Coronary artery (tissue), 2 donors: ENCODE results near the gene PXDN.

Experiments
- DNase-seq: peaks from one replicate; pipeline ENCODE4 v3.0.0-alpha.2; 2017; ENCODE audit warnings: low spot score
- H3K27ac ChIP-seq, 2 donors: fragments of 200-600 bp; sonication (generic); one replicate each; pipeline ENCODE4 v1.5.1; 2016 to 2019
- H3K4me3 ChIP-seq: fragments of 200-600 bp; sonication (generic); 2 replicates; pipeline ENCODE4 v1.5.1; 2016; ENCODE audit warnings: mild to moderate bottlenecking, moderate library complexity
- TF ChIP-seq, protein P1 (sequence below): fragments of 200-600 bp; sonication (generic); IDR thresholded peaks from one replicate; pipeline ENCODE4 v1.5.1; 2019; ENCODE audit warnings: antibody characterized with exemption

PXDN gene

DNA sequence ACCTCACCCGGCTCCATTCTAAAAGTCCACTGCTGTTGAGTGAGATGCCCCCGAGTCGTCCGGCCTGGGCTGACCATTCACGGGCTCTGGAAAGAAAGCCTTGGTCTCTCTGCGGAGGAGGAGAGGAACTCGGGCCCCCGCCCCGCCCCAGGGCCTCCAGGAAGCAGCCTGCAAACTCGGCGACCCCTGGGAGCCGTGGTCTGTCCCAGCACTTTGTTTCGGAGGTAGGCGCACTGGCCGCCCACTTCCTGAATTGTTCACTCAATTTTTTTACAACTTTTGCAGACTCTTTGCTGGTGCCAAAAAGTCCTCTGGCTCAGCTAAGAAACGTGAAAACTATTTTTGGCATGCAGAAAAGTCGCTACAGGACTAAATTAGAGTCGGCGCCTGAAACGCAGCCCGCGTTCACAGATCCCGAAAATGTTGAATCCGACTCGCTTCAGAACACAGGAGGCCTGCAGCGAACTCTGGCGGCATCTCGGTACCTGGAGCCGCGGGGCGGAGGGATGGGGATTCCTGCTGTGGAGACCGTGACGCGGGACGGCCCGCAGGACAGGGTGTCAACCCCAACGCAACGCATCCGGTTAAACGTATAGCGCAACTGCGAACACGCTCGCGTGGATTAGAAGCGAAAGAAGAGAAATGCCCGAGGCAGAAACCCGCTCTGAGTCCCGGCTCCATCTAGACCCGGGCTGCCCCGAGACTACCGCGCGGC lies 1.5 kb downstream of the PXDN start:
- Histone ChIP-seq H3K27ac (peak overlapping the region; percentile 87 to 99), H3K4me3 (peak overlapping the region; percentile 97)
- peak; percentile 93 for DNase-seq
- TF ChIP-seq, protein P1, sequence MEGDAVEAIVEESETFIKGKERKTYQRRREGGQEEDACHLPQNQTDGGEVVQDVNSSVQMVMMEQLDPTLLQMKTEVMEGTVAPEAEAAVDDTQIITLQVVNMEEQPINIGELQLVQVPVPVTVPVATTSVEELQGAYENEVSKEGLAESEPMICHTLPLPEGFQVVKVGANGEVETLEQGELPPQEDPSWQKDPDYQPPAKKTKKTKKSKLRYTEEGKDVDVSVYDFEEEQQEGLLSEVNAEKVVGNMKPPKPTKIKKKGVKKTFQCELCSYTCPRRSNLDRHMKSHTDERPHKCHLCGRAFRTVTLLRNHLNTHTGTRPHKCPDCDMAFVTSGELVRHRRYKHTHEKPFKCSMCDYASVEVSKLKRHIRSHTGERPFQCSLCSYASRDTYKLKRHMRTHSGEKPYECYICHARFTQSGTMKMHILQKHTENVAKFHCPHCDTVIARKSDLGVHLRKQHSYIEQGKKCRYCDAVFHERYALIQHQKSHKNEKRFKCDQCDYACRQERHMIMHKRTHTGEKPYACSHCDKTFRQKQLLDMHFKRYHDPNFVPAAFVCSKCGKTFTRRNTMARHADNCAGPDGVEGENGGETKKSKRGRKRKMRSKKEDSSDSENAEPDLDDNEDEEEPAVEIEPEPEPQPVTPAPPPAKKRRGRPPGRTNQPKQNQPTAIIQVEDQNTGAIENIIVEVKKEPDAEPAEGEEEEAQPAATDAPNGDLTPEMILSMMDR, result peak; percentile 26

GRCh38 chr2:1742301-1742680 lies 2.0 kb downstream of the PXDN start:
- H3K27ac ChIP-seq, result peak overlapping the region; percentile 87 to 99
- TF ChIP-seq, protein P1, result no peak
- DNase-seq, result no peak
- peak overlapping the region; percentile 97 for H3K4me3 ChIP-seq

GRCh38 chr2:1741851-1742250 lies 2.5 kb downstream of the PXDN start:
- H3K27ac ChIP-seq, result peak overlapping the region; percentile 24 to 99
- TF ChIP-seq, protein P1, result no peak
- no peak overlapping the region for H3K4me3 ChIP-seq
- DNase-seq, result no peak

GRCh38 chr2:1740716-1741589 lies 3.4 kb downstream of the PXDN start:
- TF ChIP-seq, protein P1, result no peak
- no peak for DNase-seq
- no peak overlapping the region for H3K4me3 ChIP-seq
- peak overlapping the region; percentile 49 to 59 for H3K27ac ChIP-seq

DNA sequence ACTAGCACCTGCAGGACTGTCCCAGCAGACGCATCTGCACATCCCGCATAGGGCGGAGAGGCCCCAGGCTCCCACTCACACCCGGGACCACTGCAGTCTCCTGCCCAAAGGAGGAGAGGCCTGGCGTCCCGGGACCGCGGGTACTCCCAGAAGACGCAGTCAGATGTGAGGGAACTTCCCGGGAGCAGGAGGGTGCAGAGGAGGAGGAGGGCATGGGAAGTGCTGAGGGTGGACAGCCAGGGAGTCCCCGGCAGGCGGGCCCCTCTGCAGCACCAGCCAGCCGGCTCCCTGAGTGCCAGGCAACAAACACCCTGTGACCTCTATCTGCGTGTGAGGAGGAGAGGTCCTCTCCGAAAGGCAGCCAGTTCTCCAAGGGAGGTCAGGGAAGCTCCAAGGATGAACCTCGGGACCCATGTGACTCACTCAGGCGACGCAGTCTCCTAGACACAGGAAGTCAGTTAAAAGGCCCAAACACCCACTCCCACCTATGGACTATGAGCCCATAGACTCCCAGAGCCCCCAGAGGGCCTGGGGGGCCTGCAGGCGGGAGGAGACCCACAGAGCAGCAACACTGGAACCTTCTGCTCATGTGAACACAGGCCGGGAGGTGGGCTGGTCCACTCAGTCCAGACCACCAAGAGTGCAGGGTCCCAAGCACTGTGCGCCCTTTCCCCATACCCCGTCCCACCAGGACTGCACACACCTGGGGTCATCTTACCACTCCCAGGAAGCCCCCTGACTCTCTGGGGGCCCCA lies 4.2 kb downstream of the PXDN start:
- TF ChIP-seq, protein P1, result no peak
- Histone ChIP-seq H3K27ac (peak overlapping the region; percentile 49 to 59), H3K4me3 (peak overlapping the region; percentile 31)
- DNase-seq, result peak; percentile 69

DNA sequence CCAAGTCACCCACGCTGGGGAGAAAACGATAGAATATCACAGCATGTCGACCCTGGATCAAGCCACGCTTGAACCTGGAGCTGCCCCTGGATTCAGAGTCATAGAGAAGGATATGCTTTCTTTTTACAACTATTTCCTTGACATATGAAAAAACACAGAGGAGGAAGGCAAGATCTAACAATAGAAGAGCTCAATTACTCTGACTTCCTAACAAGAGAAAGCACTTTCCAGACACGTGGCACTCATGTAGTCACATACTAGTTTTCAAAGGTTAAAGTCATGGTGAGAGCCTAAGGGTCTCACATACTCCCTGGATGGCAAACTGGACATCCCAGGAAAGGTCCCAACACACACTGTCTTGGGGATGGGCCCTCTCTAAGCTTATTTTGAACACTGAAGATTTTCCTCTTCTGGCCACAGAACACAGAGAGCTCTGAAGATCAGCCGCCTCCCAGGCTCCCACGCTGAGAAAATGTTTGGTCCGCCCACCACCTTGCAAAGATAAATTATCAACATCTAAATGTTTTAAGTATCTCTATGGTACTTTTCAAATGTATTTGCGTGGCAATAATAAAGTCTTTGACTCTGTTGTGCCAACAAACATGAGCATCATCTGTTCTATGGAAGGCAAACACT lies 4.9 kb downstream of the PXDN start:
- no peak for DNase-seq
- TF ChIP-seq, protein P1, result no peak
- Histone ChIP-seq H3K4me3 (peak overlapping the region; percentile 31), H3K27ac (peak overlapping the region; percentile 49 to 59)
